GM10266 (cell line): ENCODE results near the gene CLPSL2.
A peak's percentile ranks its signal among the peaks of the same experiment; 100 is the strongest.

Experiments
- DNase-seq: peaks from one replicate; pipeline ENCODE4 v3.0.0; 2012; ENCODE audit errors: extremely low spot score
- TF ChIP-seq, protein P1 (sequence below): IDR thresholded peaks from 2 replicates; pipeline ENCODE4 v1.5.1; 2012; ENCODE audit warnings: mild to moderate bottlenecking, low read depth; ENCODE audit not compliant: control insufficient read depth, insufficient read depth; ENCODE audit errors: missing control alignments

CLPSL2 gene, protein sequence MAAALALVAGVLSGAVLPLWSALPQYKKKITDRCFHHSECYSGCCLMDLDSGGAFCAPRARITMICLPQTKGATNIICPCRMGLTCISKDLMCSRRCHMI

DNA sequence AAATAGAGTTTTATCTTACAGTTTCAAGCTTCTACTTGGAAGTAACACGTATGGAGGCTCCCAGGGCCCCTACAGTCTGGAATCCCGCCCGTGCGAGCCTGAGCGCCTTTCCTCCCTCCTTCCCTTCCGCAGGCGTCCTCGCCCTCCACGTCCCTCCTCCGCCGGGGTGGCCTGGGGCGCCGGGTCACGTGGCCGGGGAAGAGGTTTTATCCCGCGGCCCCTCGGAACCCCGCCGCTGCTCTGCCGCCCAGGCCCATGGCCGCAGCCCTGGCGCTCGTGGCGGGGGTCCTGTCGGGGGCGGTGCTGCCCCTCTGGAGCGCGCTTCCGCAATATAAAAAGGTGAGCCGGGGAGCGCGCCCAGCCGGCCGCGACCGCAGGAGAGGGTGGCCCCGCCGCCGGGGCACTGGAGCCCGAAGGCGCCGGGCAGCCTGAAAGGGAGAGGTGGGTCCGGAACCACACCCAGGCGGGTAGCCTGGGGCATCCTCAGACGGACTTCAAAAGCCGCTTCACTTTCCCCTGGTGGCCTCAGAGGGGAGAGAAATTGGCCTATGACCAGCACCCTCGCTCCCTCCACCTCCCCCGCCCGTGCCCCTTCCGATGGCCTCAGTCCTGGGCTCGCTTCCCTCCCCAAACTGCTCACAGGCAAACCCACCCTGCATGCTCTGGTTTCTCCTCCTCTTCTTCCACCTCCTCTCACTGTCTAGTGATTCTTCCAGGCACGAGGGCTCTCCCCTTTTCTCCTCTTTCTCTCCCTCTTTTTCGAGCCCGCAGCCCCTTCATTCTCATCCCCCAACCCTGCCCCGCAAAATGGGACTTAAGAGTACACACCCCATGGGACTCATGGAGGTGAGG is at the start of gene CLPSL2:
Gene CLPSL2, plus strand, starts transcription at position 235 of the 852 bp plus-strand sequence. Its CDS starts 21 bp downstream, at position 256.
- no peak for DNase-seq
- TF ChIP-seq, protein P1, sequence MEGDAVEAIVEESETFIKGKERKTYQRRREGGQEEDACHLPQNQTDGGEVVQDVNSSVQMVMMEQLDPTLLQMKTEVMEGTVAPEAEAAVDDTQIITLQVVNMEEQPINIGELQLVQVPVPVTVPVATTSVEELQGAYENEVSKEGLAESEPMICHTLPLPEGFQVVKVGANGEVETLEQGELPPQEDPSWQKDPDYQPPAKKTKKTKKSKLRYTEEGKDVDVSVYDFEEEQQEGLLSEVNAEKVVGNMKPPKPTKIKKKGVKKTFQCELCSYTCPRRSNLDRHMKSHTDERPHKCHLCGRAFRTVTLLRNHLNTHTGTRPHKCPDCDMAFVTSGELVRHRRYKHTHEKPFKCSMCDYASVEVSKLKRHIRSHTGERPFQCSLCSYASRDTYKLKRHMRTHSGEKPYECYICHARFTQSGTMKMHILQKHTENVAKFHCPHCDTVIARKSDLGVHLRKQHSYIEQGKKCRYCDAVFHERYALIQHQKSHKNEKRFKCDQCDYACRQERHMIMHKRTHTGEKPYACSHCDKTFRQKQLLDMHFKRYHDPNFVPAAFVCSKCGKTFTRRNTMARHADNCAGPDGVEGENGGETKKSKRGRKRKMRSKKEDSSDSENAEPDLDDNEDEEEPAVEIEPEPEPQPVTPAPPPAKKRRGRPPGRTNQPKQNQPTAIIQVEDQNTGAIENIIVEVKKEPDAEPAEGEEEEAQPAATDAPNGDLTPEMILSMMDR, result no peak

DNA sequence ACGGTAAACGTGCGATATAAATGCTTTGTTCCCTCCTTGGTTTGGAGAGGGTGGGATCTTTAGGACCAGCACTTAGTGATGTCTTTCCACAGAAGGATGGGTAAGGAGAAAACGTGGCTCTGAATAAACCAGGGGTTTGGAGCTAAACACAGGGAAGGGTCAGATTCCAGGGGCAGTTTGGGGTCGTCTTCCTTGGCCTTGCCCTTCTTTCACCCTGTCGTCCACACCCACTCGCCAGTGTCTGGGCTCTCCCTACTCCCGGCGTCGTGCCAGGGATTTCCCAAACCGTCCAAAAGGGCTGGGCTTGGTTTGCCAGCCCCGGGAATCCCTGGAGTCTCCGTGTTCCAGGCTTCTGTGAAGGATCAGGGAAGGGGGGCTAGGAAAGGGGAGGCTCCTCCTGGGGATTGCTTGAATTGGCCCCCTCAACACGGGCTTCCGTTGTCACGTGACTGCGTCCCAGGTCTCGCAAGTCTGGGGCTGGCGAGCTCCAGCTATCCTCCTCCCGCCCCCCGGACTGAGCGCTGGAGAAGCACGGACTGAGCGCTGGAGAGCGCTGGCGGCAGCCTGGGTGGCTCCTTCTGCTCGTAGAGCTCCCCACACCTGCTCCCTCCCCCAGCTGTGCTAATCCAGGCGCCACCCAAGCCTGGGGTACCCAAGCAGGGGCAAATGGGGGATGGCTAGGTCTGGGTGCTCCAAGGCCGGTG is 49.0 kb upstream of the CLPSL2 start:
- TF ChIP-seq, protein P1, result no peak
- no peak for DNase-seq

DNA sequence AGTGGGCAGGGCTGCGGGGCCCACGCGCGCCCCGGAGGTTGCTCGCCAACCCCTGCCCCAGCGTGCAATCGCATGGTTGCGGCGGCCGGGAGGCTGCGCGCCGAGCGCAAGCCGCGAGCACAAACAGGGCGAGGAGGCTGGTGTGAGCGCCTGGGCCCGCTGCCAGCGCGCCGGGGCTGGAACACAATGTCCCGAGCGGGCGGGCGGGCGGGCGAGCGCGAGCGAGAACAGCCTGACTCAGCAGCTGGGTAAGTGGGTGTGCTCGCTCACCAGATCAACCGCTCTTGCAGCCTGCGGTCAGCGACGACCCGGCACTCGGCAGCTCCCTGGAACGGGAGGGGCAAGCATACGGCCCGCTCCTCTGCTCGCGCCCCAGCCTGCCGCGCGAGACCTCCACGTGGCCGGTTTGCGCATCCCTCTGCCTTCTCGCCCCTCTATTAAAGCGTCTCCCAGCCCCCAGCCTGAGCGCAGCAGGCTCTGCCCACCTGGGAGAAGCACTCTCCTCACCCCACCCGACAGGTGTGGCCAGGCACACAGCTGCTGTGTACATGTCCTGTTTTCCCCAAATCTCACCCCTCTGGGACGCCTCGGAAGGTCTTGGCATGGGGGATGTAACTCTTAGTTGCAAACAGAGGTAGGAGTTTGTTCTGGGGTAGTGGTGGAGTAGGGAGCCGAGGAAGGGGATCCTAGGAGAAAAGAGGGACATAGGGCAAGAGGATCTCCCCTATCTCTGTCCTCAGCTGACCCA is 48.3 kb upstream of the CLPSL2 start:
- peak; percentile 87 for DNase-seq
- TF ChIP-seq, protein P1, result no peak

DNA sequence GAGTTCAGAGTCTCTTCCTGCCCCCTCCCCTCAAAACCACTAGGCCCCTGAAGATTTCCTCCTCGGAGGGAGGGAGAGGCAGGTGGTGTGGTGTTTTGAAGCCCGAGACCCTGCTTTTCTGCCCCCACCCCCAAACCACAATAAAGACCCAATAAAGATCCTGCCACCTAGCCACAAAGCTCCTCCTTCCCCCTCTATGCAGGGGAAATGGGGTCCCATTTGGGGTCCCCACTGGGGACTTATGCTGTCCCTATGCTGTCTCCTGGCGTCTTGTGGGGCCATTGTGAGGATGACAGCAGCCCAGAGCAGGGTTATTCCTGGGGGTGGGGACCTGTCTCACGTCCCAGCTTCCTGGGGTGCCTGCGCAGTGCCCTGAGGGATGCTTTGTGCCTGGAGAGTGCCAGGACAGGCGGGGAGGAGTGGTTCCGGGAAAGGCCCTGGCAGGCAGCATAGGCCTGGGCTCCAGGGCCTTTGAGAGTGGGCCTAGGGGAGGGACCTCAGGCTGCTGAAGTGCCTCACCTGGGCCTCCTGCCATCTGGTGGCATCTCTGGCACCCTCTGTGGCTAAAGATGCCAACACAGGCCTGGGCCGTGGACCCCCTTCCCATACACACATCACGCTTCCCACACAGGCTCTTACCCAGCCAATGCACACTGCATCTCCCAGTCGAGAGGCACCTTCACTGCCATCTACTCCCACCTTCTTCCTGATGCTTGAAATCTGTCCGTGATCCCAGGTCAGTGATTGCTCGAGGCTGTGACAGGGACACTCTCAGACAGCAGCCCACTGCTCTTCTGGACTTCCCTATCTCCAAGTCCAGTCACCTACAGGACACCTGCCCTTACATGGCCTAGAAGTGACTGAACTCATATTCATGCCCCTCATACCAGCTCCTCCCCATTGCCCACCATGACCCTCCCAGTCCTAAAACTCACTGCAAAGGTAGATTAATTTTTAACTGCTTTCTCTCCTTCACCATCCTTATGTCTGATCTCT is 47.4 kb upstream of the CLPSL2 start:
- DNase-seq, result no peak
- TF ChIP-seq, protein P1, result no peak

DNA sequence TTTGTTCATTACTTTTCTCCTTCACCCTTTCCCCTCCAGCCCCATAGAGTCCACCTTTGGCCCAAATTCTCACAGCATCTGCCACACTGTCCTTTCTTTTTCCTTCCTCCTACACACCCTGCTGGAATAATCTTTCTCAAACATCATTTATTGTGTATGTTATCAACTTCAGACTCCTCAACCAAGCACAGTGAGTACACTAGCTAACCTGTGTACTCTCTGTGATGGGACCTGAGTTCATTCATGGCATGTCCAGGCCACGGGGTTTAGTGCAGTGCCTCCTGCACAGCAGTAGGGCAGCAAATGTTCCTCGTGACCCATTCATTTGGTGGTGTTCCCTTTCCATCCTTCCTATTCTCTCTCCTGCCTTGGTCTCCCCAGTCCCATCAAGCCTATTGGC is 46.7 kb upstream of the CLPSL2 start:
- no peak for DNase-seq
- TF ChIP-seq, protein P1, result no peak

DNA sequence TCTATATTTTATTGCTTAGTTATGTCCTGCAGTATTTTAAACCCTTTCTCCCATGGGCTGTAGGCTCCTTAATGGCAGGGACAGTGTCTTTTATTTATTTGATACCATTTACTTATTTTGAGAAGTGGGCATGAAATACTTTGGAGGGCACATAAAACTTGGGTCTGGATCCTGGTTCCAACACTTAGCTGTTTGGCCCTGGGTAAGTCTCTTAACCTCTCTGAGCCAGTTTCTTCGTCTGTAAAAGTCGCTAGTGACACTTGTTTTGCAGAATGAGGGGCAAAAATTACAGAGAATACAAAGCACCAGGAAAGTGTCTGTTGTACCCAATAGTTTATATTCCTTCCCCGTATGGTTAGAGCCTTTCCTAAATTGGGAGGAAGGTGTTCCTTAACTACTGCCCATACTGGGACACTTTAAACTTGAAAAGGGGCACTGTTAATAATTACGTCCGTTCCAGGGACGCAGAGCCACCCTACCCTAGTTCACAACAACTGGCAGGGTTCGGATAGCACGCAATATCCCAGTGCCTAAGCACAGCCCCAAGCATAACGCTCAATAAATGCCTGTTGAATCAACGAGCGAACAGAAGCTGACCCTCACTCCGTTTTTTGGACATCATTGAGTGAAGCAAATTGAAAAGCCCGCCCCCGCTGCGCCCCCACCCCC is 45.5 kb upstream of the CLPSL2 start:
- DNase-seq, result no peak
- TF ChIP-seq, protein P1, result no peak
